GM19193 (cell line): ENCODE results near the gene OR4D1.

Source experiments
- POLR2A ChIP-seq: IDR thresholded peaks from 4 replicates; pipeline ENCODE4 v1.6.1; 2011; ENCODE audit not compliant: insufficient read depth, insufficient read length; ENCODE audit errors: extremely low read depth

OR4D1 gene

DNA sequence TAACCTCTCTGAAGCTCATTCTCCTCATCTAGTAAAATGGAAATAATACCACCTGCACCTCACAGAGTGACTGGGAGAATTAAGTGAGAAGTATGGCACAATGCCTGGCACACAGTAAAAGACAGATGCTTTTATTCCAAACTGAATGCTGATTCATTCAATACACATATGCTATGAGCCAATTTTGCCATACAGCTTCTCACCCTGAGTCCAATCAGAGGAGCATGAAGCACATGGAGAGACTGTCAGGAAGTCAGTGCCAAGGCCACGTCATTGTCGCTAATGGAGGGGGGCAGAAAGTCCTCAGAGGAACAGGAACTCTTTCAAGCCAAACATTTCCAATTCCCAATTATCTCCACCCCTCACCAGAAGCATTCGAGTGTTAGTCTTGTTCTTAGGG is 59.3 kb downstream of the OR4D1 start:
- TF ChIP-seq POLR2A, result no peak

GRCh38 chr17:58208344-58208743 is 60.2 kb downstream of the OR4D1 start:
- TF ChIP-seq POLR2A, result no peak
